HG03521 (cell line): ENCODE results near the gene OR4K13.

Source experiments
- ATAC-seq: cut with Tn5 transposase; IDR thresholded peaks from one replicate; pipeline ENCODE4 v1.9.1; 2021; ENCODE audit warnings: mild to moderate bottlenecking, moderate library complexity; ENCODE audit not compliant: unreplicated experiment

OR4K13 gene, protein sequence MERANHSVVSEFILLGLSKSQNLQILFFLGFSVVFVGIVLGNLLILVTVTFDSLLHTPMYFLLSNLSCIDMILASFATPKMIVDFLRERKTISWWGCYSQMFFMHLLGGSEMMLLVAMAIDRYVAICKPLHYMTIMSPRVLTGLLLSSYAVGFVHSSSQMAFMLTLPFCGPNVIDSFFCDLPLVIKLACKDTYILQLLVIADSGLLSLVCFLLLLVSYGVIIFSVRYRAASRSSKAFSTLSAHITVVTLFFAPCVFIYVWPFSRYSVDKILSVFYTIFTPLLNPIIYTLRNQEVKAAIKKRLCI

GRCh38 chr14:20035938-20036337 is at the start of gene OR4K13:
Gene OR4K13, minus strand, starts transcription at chr14:20036038. Its CDS starts 1,280 bp downstream, at chr14:20034758.
- ATAC-seq = no peak

DNA sequence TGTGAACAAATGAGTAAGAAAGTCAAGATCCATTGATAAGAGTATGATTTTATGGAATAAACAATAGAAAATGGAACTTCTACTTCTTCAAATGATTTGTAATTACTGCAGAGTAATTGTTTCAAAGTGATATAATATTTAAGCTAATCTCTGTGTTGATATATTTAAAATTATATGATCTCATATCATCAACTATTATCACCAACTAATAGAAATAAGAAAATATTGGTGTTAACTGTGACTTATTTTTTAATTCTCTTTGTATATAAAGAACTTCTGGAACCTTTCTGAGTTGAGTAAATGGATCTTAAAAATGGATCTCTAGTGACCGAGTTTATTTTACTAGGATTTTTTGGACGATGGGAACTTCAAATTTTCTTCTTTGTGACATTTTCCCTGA is 23.9 kb upstream of the OR4K13 start, which contains the start of gene OR4L1:
Gene OR4L1 (plus strand): TSS at position 301 of the 400 bp plus-strand sequence. CDS start 0 bp downstream, at position 301.
- no peak for ATAC-seq

- no peak for ATAC-seq
Observed at GRCh38 chr14:20048202-20048601, 12.4 kb upstream of the OR4K13 start.

DNA sequence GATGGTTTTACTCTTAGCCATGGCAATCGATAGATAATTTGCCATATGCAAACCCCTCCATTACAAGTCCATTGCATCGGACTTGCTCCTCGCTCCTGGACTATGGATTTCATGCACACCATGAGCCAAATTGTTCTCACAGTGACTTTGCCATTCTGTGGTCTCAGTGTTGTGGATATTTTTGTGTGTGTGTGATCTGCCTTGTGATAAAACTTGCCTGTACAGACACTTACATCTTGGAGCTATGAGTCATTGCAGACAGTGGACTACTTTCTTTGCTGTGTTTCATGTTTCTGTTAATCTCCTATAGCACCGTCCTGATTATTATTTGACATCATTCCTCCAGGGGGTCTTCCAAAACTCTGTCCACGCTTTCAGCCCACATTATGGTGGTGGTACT is 8.4 kb upstream of the OR4K13 start:
- no peak for ATAC-seq

DNA sequence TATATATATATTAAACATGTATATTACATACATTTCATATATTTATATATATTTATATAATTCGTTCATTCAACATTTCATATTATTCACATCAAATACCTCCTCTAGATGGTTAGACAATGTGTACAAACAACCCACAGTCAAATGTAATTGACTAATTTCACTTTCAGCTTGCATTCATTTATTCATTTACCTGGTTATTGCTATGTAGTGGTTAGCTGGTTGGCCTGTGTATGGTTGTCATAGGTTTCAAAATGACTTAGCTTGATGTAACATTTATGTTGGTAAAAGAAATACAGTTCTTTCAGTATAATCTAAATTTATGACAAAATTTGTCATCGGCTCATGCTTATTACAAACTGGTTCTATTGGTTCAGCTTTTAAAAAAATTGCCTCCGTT is 389 bp downstream of the OR4K13 start:
- no peak for ATAC-seq

GRCh38 chr14:20031058-20031457 is 4.8 kb downstream of the OR4K13 start:
- ATAC-seq = no peak

DNA sequence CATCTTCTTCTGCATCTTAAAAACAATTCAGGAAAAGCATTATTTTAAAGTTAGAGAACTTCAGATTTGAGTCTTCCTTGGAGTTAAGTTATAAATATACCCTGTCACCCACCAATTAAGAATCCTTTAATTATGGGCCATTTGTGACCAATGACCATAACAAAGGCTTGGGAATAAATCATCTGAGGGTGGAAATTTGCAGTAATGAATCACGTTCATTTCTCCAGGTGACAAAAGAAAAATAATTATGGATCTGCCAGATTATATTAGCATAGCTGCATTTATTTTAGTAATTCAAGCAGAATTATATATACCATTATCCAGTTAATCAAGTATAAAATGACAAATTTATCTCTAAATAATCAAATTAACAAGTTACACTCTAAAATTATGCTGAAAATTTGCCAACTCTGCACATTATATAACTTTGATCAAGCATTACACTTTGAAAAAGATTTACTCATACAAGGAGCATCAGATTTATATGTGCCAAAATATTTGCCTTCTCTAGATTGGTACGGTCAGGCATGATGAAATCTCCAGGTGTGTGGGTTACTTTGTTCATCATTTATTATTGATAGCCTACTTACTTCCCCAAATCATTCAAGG is 16.5 kb downstream of the OR4K13 start, which contains the start of gene OR4K14:
Gene OR4K14 (minus strand): TSS at position 51 of the 609 bp plus-strand sequence. CDS start 4,114 bp downstream, outside the sequence.
- no peak for ATAC-seq

GRCh38 chr14:20008156-20008555 is 27.7 kb downstream of the OR4K13 start:
- ATAC-seq = no peak

DNA sequence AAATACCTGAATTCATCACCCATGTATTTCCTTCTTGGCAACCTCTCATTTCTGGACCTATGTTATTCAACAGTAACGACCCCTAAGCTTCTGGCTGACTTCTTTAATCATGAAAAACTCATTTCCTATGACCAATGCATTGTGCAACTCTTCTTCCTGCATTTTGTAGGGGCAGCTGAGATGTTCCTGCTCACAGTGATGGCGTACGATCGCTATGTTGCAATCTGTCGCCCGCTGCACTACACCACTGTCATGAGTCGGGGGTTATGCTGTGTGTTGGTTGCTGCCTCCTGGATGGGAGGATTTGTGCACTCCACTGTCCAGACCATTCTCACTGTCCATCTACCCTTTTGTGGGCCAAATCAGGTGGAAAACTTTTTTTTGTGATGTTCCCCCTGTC is 33.5 kb downstream of the OR4K13 start:
- ATAC-seq = no peak

DNA sequence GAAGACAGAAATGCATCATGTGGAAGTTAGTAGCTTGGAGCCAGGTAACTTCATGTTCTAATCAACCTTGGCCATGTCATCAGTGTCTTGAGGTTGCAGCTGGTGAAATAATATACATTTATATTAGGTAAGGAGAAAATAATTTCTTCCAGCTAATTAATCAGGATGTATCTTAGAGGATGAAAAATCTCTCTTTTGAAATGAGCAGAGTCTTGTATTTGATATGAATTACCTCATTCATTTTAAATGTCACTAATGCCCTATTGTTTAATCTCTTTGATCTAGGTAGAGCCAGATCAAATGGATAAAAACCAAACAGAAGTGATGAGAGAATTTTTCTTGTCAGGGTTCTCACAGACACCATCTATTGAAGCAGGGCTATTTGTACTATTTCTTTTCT is 34.0 kb downstream of the OR4K13 start, which contains the start of gene OR4Q2:
Gene OR4Q2 (plus strand): TSS at position 301 of the 400 bp plus-strand sequence.
- ATAC-seq = no peak

DNA sequence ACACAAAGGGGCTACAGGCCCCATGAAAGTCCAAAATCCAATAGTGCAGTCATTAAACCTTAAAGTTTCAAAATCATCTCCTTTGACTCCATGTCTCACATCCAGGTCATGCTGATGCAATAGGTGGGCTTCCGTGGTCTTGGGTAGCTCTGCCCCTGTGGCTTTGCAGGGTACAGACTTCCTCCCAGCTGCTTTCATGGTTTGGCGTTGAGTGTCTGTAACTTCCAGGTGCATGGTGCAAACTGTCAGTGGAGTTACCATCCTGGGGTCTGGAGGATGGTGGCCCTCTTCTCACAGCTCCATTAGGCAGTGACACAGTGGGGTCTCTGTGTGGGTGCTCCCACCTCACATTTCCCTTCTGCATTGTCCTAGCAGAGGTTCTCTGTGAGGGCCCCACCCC is 42.4 kb downstream of the OR4K13 start:
- ATAC-seq = no peak
